ENCODE measurements around the gene FRAS1.
"Not testable (repeated sequence)": the region's sequence is repeated elsewhere in the genome, so short reads cannot be mapped to it uniquely, and the experiment has no call there.

Gene FRAS1

GRCh38 chr4:78165758-78166157 lies 108.6 kb downstream of the FRAS1 start:
- DNase-seq (ENCODE audit: low spot score), result no peak

GRCh38 chr4:78166622-78167021 lies 109.5 kb downstream of the FRAS1 start:
- no peak for DNase-seq (ENCODE audit: low spot score)

DNA sequence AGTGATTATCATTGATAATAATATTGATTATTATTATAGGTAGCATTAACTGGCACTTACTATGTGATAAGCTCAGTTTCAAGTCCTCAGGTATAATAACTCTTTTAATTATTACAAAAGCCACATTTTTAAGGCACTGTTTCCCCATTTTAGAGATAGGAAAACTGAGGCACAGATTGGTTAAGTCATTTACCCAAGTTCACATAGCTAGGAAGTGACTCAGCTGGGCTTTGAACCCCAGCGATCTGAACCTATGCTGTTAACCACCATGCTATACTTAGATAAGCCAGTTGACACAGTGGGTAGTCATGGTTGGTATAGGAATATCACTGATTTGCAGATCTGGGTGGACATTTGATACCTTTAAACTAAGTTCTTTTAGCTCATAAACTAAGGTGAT lies 110.4 kb downstream of the FRAS1 start:
- no peak for DNase-seq (ENCODE audit: low spot score)

- no peak for DNase-seq (ENCODE audit: low spot score)
Observed at GRCh38 chr4:78168029-78168428, 110.9 kb downstream of the FRAS1 start.

DNA sequence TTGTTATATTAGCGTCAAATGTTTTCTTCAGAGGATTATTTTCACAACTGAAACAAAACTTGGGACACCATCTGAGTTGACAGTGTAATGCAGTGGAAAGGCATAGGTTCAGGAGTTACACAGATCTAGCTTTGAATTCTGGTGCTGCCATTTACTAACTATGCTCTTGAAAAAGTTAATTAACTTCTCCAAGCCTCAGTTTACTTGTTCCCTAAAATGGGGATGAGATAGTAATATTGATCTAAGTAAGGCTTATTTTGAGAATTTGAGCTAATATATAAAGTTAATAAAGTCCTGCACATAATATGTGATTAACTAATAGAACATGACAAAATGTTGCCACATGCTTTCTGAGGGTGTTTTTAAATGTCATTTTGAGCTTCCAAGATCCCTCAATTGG lies 112.6 kb downstream of the FRAS1 start:
- no peak for DNase-seq (ENCODE audit: low spot score)

- DNase-seq (ENCODE audit: low spot score), result no peak
Observed at GRCh38 chr4:78171482-78171881, 114.4 kb downstream of the FRAS1 start.

GRCh38 chr4:78174891-78175290 lies 117.8 kb downstream of the FRAS1 start:
- DNase-seq (ENCODE audit: low spot score), result no peak

DNA sequence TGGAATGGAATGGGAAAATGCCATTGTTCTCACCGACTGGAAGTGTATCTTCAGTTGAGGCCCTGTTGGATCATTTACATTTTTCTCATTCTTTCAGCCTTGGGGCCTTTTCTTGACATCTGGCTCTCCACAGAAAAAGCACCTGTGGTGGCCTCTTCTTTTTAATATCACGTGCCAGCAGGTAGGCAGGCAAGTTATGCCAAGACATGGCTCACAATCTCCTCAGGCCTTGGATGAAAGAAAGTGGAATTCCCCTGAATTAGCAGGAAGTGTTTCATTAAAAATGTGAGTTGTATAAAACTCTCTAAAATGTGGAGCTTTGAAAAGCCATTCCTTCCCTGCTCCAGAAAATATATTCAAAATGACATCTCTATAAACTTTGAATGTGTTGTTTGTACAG lies 122.1 kb downstream of the FRAS1 start:
- no peak for DNase-seq (ENCODE audit: low spot score)

- not testable (repeated sequence) for DNase-seq (ENCODE audit: low spot score)
Observed at GRCh38 chr4:78181681-78182234, 124.6 kb downstream of the FRAS1 start.

DNA sequence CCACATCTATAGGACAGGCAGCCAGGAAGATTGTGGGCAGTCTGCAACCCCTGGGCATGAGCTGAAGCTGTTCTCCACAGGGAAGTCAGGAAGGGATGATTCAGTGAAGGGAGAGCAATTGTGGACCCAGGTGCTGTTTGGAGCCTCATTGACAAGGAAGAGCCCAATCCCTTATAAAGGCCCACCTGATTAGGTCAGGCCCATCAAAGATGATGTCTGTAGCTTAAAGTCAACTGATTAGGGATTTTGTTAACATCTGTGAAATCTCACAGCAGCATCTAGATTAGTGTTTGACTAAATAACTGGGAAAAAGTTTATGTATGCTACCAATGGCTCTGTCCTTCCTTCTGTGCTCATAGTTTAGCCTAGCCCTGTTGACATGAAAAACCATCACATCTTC lies 127.5 kb downstream of the FRAS1 start:
- DNase-seq (ENCODE audit: low spot score), result no peak

DNA sequence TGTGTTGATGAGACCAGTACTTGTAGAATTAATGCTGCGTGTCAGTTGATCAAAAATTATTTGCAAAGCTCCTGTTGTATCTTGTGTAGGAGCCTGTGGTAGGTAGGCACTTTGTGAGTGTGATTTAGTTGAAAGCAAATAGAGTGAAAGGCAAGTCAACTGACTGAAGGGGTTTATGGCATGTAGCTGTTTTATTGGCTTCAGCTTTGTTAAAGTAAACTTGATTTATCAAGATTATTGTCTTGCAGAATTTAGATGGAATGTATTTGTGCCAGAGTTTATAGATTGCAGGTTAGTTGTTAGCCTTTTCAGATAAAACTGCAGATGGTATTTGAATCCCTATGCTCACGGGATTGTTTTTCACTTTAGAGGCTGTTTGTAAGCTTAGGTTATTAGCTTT lies 128.0 kb downstream of the FRAS1 start:
- no peak for DNase-seq (ENCODE audit: low spot score)

DNA sequence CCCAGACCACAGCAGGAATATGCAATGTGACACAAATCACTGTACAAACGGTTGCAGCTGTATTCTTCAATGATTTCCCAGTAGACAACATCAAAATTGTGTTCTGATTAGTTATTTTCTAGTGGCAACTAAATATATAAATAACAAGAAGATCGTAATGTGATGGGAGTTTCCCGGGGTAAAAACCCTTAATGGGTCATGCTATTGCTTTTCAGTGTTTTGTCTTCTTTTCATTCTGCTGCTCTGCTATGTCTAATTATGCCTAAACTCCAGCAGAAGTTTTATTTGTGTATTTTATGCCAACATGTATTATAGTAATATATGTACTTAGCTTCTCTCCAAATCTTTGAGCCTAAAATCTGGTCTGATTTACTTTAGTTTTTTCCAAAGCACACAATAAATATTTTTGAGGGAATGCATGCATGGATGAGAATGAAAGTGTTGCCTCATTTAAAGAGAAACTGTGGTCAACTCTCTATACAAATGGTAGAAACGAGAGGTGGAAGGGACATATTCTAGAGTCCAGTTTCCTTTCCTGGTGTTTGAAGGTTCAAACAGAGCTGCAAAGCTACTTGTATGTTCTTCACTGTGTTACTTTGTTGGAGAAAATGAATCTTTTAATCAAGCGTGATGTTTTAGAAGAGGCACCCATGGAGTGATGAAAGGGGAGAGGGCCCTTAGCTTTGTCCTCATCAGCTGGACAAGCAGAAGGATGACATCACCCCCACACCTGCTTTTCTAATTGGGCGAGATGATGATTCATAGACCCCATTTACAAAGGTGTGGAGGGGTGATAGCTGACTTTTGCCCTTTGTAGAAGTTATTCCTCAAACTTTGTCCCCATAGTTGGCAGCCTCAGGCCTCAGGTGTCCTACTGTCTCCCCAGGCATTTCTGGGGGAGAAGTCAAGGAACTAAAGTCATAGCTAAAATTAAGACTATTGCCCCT lies 129.7 kb downstream of the FRAS1 start:
- DNase-seq (ENCODE audit: low spot score), result no peak

DNA sequence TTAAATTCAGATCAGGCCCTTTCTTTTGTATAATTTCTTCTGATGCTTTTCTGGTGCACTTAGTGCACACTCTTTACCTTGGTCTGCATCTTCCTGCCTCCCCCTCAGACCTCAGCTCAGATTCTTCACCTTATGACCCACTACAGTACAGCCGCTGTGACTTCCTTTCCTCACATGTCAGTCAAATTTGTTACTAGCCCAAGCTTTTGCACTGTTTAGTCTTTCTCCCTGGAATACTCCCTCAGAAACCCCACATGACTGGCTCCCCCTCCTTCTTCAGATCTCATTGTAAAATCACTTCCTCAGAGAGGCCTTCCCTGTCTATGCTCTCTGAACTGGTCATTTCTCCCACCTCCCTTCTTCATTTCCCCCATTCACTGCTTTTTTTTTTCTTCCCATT lies 132.9 kb downstream of the FRAS1 start:
- DNase-seq (ENCODE audit: low spot score), result no peak

DNA sequence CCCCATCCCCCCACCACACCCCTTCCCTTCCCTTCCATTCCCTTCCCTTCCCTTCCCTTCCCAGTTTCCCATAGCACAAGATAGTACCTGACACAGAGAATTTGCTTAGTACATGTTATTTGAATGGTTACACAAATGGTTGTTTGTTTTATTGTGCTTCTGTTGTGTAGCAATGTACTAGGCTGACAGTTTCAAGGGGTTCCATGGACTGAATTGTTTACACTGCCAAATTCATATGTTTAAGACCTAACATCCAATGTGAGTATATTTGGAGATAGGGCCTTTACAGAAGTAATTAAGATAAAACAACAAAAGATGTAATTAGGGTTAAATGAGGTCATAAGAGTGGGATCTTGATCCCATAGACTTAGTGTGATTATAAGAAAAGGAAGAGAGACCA lies 133.5 kb downstream of the FRAS1 start:
- no peak for DNase-seq (ENCODE audit: low spot score)

DNA sequence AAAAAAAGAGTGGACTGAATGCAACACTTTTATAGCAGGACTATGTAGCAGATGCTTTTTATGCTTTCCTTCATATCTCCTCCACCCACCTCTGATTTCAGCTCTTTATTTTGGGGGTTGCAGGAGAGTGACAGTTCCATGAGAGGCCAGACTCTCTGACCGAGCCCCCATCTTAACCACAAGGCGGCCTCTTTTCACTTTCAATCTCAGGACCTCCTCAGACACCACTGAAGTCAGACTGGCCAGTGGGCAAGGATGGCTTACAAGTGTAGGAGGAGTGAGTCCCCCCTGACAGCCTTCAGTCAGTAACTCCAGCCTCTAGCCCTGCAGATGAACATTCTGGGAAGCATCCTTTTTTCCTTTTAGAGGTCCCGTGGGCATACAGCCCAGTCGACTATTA lies 140.8 kb downstream of the FRAS1 start:
- DNase-seq (ENCODE audit: low spot score), result no peak

- no peak for DNase-seq (ENCODE audit: low spot score)
Observed at GRCh38 chr4:78199984-78200383, 142.9 kb downstream of the FRAS1 start.

GRCh38 chr4:78200949-78201348 lies 143.8 kb downstream of the FRAS1 start:
- DNase-seq (ENCODE audit: low spot score), result no peak

GRCh38 chr4:78204176-78204575 lies 147.1 kb downstream of the FRAS1 start:
- no peak for DNase-seq (ENCODE audit: low spot score)

- DNase-seq (ENCODE audit: low spot score), result no peak
Observed at GRCh38 chr4:78205591-78205990, 148.5 kb downstream of the FRAS1 start.

GRCh38 chr4:78207541-78207940 lies 150.4 kb downstream of the FRAS1 start:
- DNase-seq (ENCODE audit: low spot score), result no peak

DNA sequence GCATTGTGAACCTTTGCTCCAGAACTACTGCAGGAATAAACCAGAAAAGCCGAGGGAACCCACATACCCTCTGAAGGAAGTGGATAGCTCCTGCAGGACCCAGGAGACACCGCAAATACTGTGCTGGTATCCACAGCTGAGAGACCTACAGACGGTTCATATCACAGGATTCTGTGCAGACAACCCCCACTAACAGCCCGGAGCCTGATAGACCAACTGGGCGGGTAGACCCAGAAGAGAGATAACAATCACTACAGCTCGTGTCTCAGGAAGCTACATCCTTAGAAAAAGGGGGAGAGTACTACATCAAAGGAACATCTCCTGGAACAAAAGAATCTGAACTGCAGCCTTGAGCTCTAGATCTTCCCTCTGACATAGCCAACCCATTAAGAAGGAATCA lies 150.8 kb downstream of the FRAS1 start:
- no peak for DNase-seq (ENCODE audit: low spot score)

DNA sequence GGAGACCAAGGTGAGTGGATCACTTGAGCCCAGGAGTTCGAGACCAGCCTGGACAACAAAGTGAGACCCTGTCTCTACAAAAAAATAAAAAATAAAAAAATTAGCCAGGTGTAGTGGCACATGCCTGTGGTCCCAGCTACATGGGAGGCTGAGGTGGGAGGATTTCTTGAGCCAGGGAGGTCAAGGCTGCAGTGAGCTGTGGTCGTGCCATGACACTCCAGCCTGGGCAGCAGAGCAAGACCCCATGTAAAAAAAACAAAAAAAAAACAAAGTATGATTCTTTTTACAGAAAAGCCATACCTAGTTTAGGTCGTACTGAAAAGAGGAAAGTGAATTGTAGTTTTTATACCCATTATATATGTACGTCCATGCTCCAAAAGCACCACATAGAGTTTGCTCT lies 151.8 kb downstream of the FRAS1 start:
- DNase-seq (ENCODE audit: low spot score), result not testable (repeated sequence)

- no peak for DNase-seq (ENCODE audit: low spot score)
Observed at GRCh38 chr4:78210694-78211410, 153.7 kb downstream of the FRAS1 start.

All from HuH-7.5 (cell line).